HEK293 (cell line): Measurements from ENCODE around the gene TPSAB1.
A peak's percentile ranks its signal among the peaks of the same experiment; 100 is the strongest.

ENCODE experiments used
- CTCF ChIP-seq: fragments of 450-650 bp; formaldehyde crosslinking; IDR thresholded peaks from 2 replicates; pipeline ENCODE4 v1.5.1; 2016; ENCODE audit warnings: missing biosample characterization, missing genetic modification characterization
- KLF7 ChIP-seq: fragments of 450-650 bp; formaldehyde crosslinking; IDR thresholded peaks from 2 replicates; pipeline ENCODE4 v1.5.1; 2016; ENCODE audit warnings: missing biosample characterization, missing genetic modification characterization, borderline replicate concordance
- PATZ1 ChIP-seq: fragments of 450-650 bp; formaldehyde crosslinking; IDR thresholded peaks from 2 replicates; pipeline ENCODE4 v1.5.1; 2016; ENCODE audit warnings: missing biosample characterization, missing genetic modification characterization
- PRDM2 ChIP-seq: fragments of 450-650 bp; formaldehyde crosslinking; IDR thresholded peaks from 2 replicates; pipeline ENCODE4 v1.5.1; 2016; ENCODE audit warnings: missing biosample characterization, missing genetic modification characterization, borderline replicate concordance
- REST ChIP-seq: fragments of 450-650 bp; formaldehyde crosslinking; IDR thresholded peaks from 2 replicates; pipeline ENCODE4 v1.5.1; 2016; ENCODE audit warnings: missing biosample characterization, missing genetic modification characterization
- ZBTB48 ChIP-seq: fragments of 450-650 bp; formaldehyde crosslinking; IDR thresholded peaks from 2 replicates; pipeline ENCODE4 v1.5.1; 2016; ENCODE audit warnings: missing biosample characterization, missing genetic modification characterization
- ZBTB7A ChIP-seq: fragments of 450-650 bp; formaldehyde crosslinking; IDR thresholded peaks from 2 replicates; pipeline ENCODE4 v1.5.1; 2016; ENCODE audit warnings: low read depth, missing biosample characterization, missing genetic modification characterization
- ZNF211 ChIP-seq: fragments of 450-650 bp; formaldehyde crosslinking; IDR thresholded peaks from 2 replicates; pipeline ENCODE4 v1.5.1; 2016; ENCODE audit warnings: low read depth, missing biosample characterization, missing genetic modification characterization
- ZNF24 ChIP-seq: fragments of 450-650 bp; formaldehyde crosslinking; IDR thresholded peaks from 2 replicates; pipeline ENCODE4 v1.5.1; 2016; ENCODE audit warnings: missing biosample characterization, missing genetic modification characterization
- ZNF274 ChIP-seq, 2 experiments: fragments of 200-500 bp in 1 of 2; fragments of 450-650 bp in 1 of 2; sonication (Bioruptor generic) in 1 of 2; formaldehyde crosslinking in 1 of 2; IDR thresholded peaks; 2 replicates each; pipeline versions ENCODE4 v1.5.1 to v1.6.1; 2014 to 2016; ENCODE audit warnings: borderline replicate concordance in 1 of 2, inconsistent platforms in 1 of 2, low read length in 1 of 2, missing biosample characterization in 1 of 2, missing genetic modification characterization in 1 of 2
- ZNF639 ChIP-seq: fragments of 450-650 bp; formaldehyde crosslinking; IDR thresholded peaks from 2 replicates; pipeline ENCODE4 v1.5.1; 2016; ENCODE audit warnings: missing biosample characterization, missing genetic modification characterization
- ZSCAN16 ChIP-seq: fragments of 450-650 bp; formaldehyde crosslinking; IDR thresholded peaks from 2 replicates; pipeline ENCODE4 v1.5.1; 2016; ENCODE audit warnings: missing biosample characterization, missing genetic modification characterization

GRCh38 chr16:1258225-1258600, 17.7 kb downstream of the TPSAB1 start:
- TF ChIP-seq PRDM2 (tag by site-specific recombination) = no peak
- TF ChIP-seq ZNF24 (tag by site-specific recombination) = no peak
- no peak; the same call in 1 of the 2 replicates for TF ChIP-seq PATZ1 (tag by site-specific recombination)
- no peak for TF ChIP-seq KLF7 (tag by site-specific recombination)
- no peak for TF ChIP-seq ZNF639 (tag by site-specific recombination)
- TF ChIP-seq REST (tag by site-specific recombination) = no peak
- TF ChIP-seq ZNF274 (IDR thresholded peaks at IDR 0.05; ENCODE audit: low read length) = no peak
- TF ChIP-seq ZNF274 (tag by site-specific recombination; IDR thresholded peaks at IDR 0.05; ENCODE audit: borderline replicate concordance) = no peak
- TF ChIP-seq ZSCAN16 = no peak
- TF ChIP-seq ZNF211 = no peak
- TF ChIP-seq ZBTB48 (tag by site-specific recombination) = no peak
- peak; percentile 71; the same call in 1 of the 2 replicates for TF ChIP-seq ZBTB7A (tag by site-specific recombination)
- TF ChIP-seq CTCF (tag by site-specific recombination) = no peak
